K562 (cell line): Measurements from ENCODE around the gene STMND1. TPM values are rescaled to one million over a fixed set of nuclear protein-coding genes. Genes with fewer than 3 reads are reported as not detected.

Experiments used
- ATAC-seq: fragments of 200-7000 bp; cut with Tn5 transposase; 3 replicates; pipeline ENCODE4 v1.9.1; 2020; ENCODE audit warnings: moderate library complexity
- BruUV-seq: library from RNA; stranded (reverse); fragments of 400-500 nt; replicated peaks from 2 replicates; lab custom pipeline; 2021; lab: Mats Ljungman, UMichigan
- CTCF ChIA-PET: fragments of 300-600 bp; formaldehyde crosslinking; extraction: SDS; loops from one replicate; lab custom pipeline; 2021; ENCODE audit warnings: low intra/inter-chr PET ratio; lab: Yijun Ruan, JAX
- POLR2A ChIA-PET: fragments of 300-600, 350-650 bp; sonication (Branson Sonifier 250); formaldehyde crosslinking; extraction: SDS; loops from one replicate; lab custom pipeline; 2021; ENCODE audit warnings: antibody characterized with exemption, inconsistent platforms; lab: Yijun Ruan, JAX
- DNase-seq, 4 experiments: peaks; one replicate each; pipeline versions ENCODE4 v3.0.0 to v3.0.0-alpha.2; 2011 to 2018; ENCODE audit warnings: low spot score in 3 of 4, mixed read lengths in 3 of 4; ENCODE audit errors: extremely low read depth in 1 of 4
- FAIRE-seq: peaks from 2 replicates; lab custom pipeline; 2011; peaks lifted over from hg19 to GRCh38; lab: Jason Lieb, UNC
- H2AFZ ChIP-seq: 2 replicates; pipeline ENCODE4 v1.6.0; 2011; ENCODE audit warnings: low read depth, low read length, control low read depth, inconsistent platforms
- H3K27ac ChIP-seq: fragments of 200-600 bp; 3 replicates; pipeline ENCODE4 v1.8.0; 2011; ENCODE audit warnings: low read depth, mild to moderate bottlenecking, control low read depth, inconsistent platforms, low read length, moderate library complexity, mixed read lengths; ENCODE audit errors: extremely low read depth
- H3K27me3 ChIP-seq, 2 experiments: fragments of 300-600 bp in 1 of 2; 2 replicates in 1 of 2; 3 replicates in 1 of 2; pipeline versions ENCODE4 v1.6.0 to v1.8.0; 2011; ENCODE audit warnings: inconsistent platforms in 2 of 2, low read length in 2 of 2, mild to moderate bottlenecking in 1 of 2, mixed read lengths in 1 of 2, moderate library complexity in 1 of 2; ENCODE audit not compliant: control insufficient read depth in 2 of 2, insufficient read depth in 2 of 2
- H3K36me3 ChIP-seq: fragments of 300-600 bp; 3 replicates; pipeline ENCODE4 v1.8.0; 2011; ENCODE audit warnings: mild to moderate bottlenecking, low read length, inconsistent platforms; ENCODE audit not compliant: control insufficient read depth, insufficient read depth
- H3K4me1 ChIP-seq, 2 experiments: fragments of 200-600 bp in 1 of 2; replicated peaks in 1 of 2; 2 replicates in 1 of 2; 3 replicates in 1 of 2; pipeline versions ENCODE4 v1.5.1 to v1.8.0; 2011; ENCODE audit warnings: inconsistent platforms in 2 of 2, low read length in 2 of 2, mild to moderate bottlenecking in 1 of 2, mixed read lengths in 1 of 2, moderate library complexity in 1 of 2; ENCODE audit not compliant: control insufficient read depth in 2 of 2, insufficient read depth in 2 of 2
- H3K4me2 ChIP-seq: 2 replicates; pipeline ENCODE4 v1.6.1; 2011; ENCODE audit warnings: low read length, control low read depth, inconsistent platforms, mixed read lengths; ENCODE audit not compliant: insufficient read depth
- H3K4me3 ChIP-seq: fragments of 200-600 bp; sonication (generic), shearing (Covaris generic); 2 replicates; pipeline ENCODE4 v1.5.1; 2016; ENCODE audit warnings: control low read depth, inconsistent platforms
- H3K79me2 ChIP-seq: fragments of 200-600 bp; 3 replicates; pipeline ENCODE4 v1.8.0; 2011; ENCODE audit warnings: low read length, inconsistent platforms; ENCODE audit not compliant: control insufficient read depth, insufficient read depth
- H3K9ac ChIP-seq, 2 experiments: 2 replicates each; pipeline versions ENCODE4 v1.6.0 to v1.6.1; 2011; ENCODE audit warnings: low read depth in 2 of 2, low read length in 2 of 2, control low read depth in 1 of 2, inconsistent platforms in 1 of 2, mild to moderate bottlenecking in 1 of 2, mixed read lengths in 1 of 2; ENCODE audit not compliant: insufficient read depth in 1 of 2
- H3K9me1 ChIP-seq: one replicate; pipeline ENCODE4 v1.6.0; 2011; ENCODE audit warnings: inconsistent platforms, mild to moderate bottlenecking, low read length, moderate library complexity; ENCODE audit not compliant: control insufficient read depth, insufficient read depth
- H3K9me3 ChIP-seq: replicated peaks from 2 replicates; pipeline ENCODE4 v1.5.1; 2011; ENCODE audit warnings: low read depth, low read length, inconsistent platforms; ENCODE audit not compliant: control insufficient read depth, insufficient read depth
- H4K20me1 ChIP-seq: replicated peaks from 2 replicates; pipeline ENCODE4 v1.6.1; 2011; ENCODE audit warnings: low read length, inconsistent platforms, mixed read lengths; ENCODE audit not compliant: control insufficient read depth, insufficient read depth
- CAMTA2 ChIP-seq: fragments of 250-450 bp; sonication (Bioruptor Pico); conservative IDR thresholded peaks from 2 replicates; pipeline ENCODE4 v1.5.1; 2022
- CHCHD3 ChIP-seq: fragments of 250-450 bp; sonication (Bioruptor Pico); IDR thresholded peaks from 2 replicates; pipeline ENCODE4 v2.1.2; 2022; ENCODE audit warnings: mild to moderate bottlenecking
- CHD4 ChIP-seq: fragments of 200-600 bp; sonication (generic); IDR thresholded peaks from 3 replicates; pipeline ENCODE4 v1.6.1; 2012; ENCODE audit warnings: low read depth, mild to moderate bottlenecking, mixed read lengths, low read length, inconsistent platforms; ENCODE audit not compliant: insufficient read depth, insufficient replicate concordance, poor library complexity, severe bottlenecking
- COPS2 ChIP-seq: fragments of 450-650 bp; conservative IDR thresholded peaks from 2 replicates; pipeline ENCODE4 v1.6.1; 2016; ENCODE audit warnings: mild to moderate bottlenecking, moderate library complexity
- HDAC8 ChIP-seq: fragments of 450-650 bp; IDR thresholded peaks from 2 replicates; pipeline ENCODE4 v1.6.1; 2016; ENCODE audit warnings: mild to moderate bottlenecking, missing genetic modification characterization, moderate library complexity, missing compliant biosample characterization
- MCM5 ChIP-seq: fragments of 450-650 bp; IDR thresholded peaks from 2 replicates; pipeline ENCODE4 v1.6.1; 2016; ENCODE audit warnings: low read depth
- RFX7 ChIP-seq: fragments of 250-450 bp; sonication (Bioruptor Pico); IDR thresholded peaks from 2 replicates; pipeline ENCODE4 v1.5.1; 2021; ENCODE audit warnings: mild to moderate bottlenecking
- SRSF1 ChIP-seq: fragments of 200-400 bp; formaldehyde crosslinking; IDR thresholded peaks from 2 replicates; pipeline ENCODE4 v1.6.1; 2017; ENCODE audit warnings: mild to moderate bottlenecking, low read depth, low read length, moderate library complexity
- ZNF143 ChIP-seq: sonication (generic); formaldehyde crosslinking; IDR thresholded peaks from 2 replicates; pipeline ENCODE4 v1.9.0; 2022; ENCODE audit warnings: mild to moderate bottlenecking, missing genetic modification reagents
- ZNF436 ChIP-seq: fragments of 250-450, 450-650 bp; sonication (Bioruptor Pico); formaldehyde crosslinking; IDR thresholded peaks from 2 replicates; pipeline ENCODE4 v1.7.0; 2020; ENCODE audit warnings: mild to moderate bottlenecking
- ZNF785 ChIP-seq: fragments of 250-450 bp; sonication (Bioruptor Pico); IDR thresholded peaks from 2 replicates; pipeline ENCODE4 v1.4.0; 2020; ENCODE audit warnings: mild to moderate bottlenecking
- WGBS: fragments of 100-300 bp; shearing (Covaris generic); methylation state at CpG from one replicate; pipeline ENCODE4 v1.1.6; 2016; ENCODE audit warnings: low coverage, mixed read lengths; ENCODE audit not compliant: insufficient coverage; ENCODE audit errors: missing lambda C conversion rate; 5-methylcytosine and 5-hydroxymethylcytosine counted together
- in situ Hi-C: fragments of 300-500 bp; cut with MboI; formaldehyde crosslinking; loops from 4 replicates; pipeline ENCODE4 v1.15.0; 2018; ENCODE audit warnings: inconsistent platforms, mixed read lengths
- intact Hi-C: fragments of 100-400 bp; cut with micrococcal nuclease; formaldehyde crosslinking; loops from 2 replicates; pipeline ENCODE4 v1.14.2; 2022
- polyA plus RNA-seq, 8 experiments: library from polyadenylated mRNA; depleted of rRNA in 4 of 8; stranded (reverse) in 5 of 8; unstranded in 3 of 8; fragments of >200 nt; fragmentation: Nextera tagmentation in 2 of 8; fragmentation: Illumina TruSeq in 1 of 8; extraction: Ambion mirVana in 2 of 8; extraction: Trizol in 1 of 8; gene quantifications; 2 replicates each; pipeline versions ENCODE4 v1.2.1 to v1.2.3, GENCODE V29; 2011 to 2014; ENCODE audit warnings: inconsistent platforms in 1 of 8, missing spikeins in 1 of 8
- total RNA-seq, 7 experiments: library from RNA; depleted of rRNA in 6 of 7; stranded (reverse); fragments of >200 nt in 6 of 7; fragmentation: Illumina TruSeq in 2 of 7; extraction: Trizol in 2 of 7; gene quantifications; 2 replicates each; pipeline versions ENCODE4 v1.2.1 to v1.2.3, GENCODE V29; 2011 to 2021; ENCODE audit warnings: low replicate concordance in 1 of 7
- TF ChIP-seq, protein P1 (sequence below): sonication (generic); formaldehyde crosslinking; IDR thresholded peaks from 2 replicates; pipeline ENCODE4 v1.9.0; 2022; ENCODE audit warnings: mild to moderate bottlenecking, missing genetic modification reagents
- TF ChIP-seq, protein P2 (sequence below): fragments of 250-450 bp; sonication (Bioruptor Pico); IDR thresholded peaks from 2 replicates; pipeline ENCODE4 v1.8.0; 2021; ENCODE audit warnings: moderate library complexity, mild to moderate bottlenecking, inconsistent platforms
- TF ChIP-seq, protein P3 (sequence below): fragments of 450-650 bp; formaldehyde crosslinking; conservative IDR thresholded peaks from 2 replicates; pipeline ENCODE4 v1.4.0; 2022; ENCODE audit warnings: mild to moderate bottlenecking, missing genetic modification characterization
- TF ChIP-seq, protein P4 (sequence below), 2 experiments: fragments of 450-650 bp; IDR thresholded peaks; 2 replicates each; pipeline ENCODE4 v1.6.1; 2018; ENCODE audit warnings: mild to moderate bottlenecking in 2 of 2, low read depth in 1 of 2; ENCODE audit not compliant: partially characterized antibody in 2 of 2

STMND1 gene
- total and polyA plus RNA-seq, 9 of the 15 experiments (the other 6 are each of a cell fraction or from before 2014, with no cell fraction given), result not detected

DNA sequence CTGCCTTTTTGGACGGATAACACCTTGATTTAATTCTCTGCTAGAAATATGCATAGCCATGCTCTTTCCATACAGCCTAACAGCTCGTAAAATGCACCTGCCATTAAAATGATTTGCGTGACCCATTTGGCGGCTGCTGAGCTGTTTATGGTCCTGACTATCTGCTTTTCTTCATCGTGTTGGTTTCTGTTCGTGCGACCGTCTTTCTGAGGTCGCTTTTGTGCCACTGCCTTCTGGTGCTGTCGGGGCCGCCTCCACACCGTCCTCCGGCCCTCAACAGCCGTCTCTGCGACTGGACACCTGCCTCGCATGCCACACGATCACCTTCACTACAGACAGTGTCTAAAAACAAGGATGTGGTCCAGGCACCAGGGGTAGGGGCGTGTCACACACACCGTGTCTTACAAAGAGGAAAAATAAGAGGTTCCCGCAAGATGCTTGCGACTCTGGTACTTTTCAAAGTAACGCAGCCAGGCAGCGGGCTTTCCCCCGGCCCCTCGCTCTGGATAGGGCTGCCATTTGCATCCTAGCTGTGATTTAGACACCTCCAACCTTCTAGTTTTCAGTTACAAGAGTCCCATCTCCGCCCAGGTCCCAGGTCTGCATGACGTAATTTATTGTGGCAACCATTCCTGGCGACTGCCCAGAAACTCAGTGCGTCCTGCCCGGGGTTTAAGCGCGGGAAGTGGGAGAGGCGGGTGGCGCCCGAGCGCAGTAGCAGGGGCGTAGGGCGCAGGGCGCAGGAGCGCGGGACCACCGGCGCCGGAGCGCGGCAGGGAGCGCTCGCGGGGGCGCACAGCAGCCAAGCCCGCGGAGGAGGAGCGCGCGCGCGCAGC, at the start of gene STMND1 (continued):
- no peak for TF ChIP-seq ZNF785 (CRISPR knock-in tag)
- no peak for TF ChIP-seq SRSF1

DNA sequence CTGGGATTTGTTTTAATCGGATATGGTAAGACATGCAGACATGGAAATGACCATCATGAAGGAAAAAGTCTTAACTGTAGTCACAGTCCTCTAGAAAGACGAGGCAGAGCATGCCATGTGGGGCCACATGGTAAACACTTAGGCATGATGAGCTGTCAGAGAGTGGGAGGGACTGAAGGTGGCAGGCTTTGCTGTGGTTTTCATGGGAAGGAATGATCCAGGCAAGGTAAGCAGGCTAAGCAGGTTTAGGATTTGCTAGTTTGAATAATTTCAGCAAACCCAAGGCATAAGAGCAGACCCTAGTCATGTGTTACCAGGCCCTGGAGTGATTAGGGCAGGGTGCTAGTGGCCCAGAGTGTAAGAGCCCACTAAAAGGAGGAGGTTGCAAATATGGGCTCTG, 47.2 kb upstream of the STMND1 start:
- Histone ChIP-seq H3K4me1 (no peaks in the 10 kb centered on the region), H3K27me3 (peaks cover 0 to 4% of the 10 kb centered on the region in 2 experiments; a peak in 3 of 5 replicates), H2AFZ (no peak overlapping the region), H4K20me1 (no peaks in the 10 kb centered on the region), H3K79me2 (no peaks in the 10 kb centered on the region), H3K9ac (no peak overlapping the region), H3K9me3 (no peaks in the 10 kb centered on the region), H3K4me2 (no peak overlapping the region), H3K27ac (no peak overlapping the region), H3K36me3 (no peaks in the 10 kb centered on the region), H3K4me3 (no peak overlapping the region), H3K9me1 (no peaks in the 10 kb centered on the region)
- no TSS peak for BruUV-seq
- in situ Hi-C loops (no loop called here), intact Hi-C loops (no loop called here)
- POLR2A ChIA-PET, result interaction anchor here (0.7 kb wide), 1 partner anchor 293 kb away, joined by 3 read pairs; the partner anchor contains the start of gene ATXN1
- DNase-seq (no peak), ATAC-seq (no peak), FAIRE-seq (no peak)
- CTCF ChIA-PET, result no interaction called here
- WGBS, result 4% methylated on average over 2 of the region's 2 CpGs
- TF ChIP-seq, protein P1, sequence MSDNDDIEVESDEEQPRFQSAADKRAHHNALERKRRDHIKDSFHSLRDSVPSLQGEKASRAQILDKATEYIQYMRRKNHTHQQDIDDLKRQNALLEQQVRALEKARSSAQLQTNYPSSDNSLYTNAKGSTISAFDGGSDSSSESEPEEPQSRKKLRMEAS (CRISPR knock-in tag), result no peak
- no peak for TF ChIP-seq HDAC8 (tag)
- TF ChIP-seq RFX7 (CRISPR knock-in tag), result no peak
- TF ChIP-seq, protein P2, sequence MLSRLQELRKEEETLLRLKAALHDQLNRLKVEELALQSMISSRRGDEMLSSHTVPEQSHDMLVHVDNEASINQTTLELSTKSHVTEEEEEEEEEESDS (CRISPR knock-in tag), result no peak
- TF ChIP-seq, protein P3, sequence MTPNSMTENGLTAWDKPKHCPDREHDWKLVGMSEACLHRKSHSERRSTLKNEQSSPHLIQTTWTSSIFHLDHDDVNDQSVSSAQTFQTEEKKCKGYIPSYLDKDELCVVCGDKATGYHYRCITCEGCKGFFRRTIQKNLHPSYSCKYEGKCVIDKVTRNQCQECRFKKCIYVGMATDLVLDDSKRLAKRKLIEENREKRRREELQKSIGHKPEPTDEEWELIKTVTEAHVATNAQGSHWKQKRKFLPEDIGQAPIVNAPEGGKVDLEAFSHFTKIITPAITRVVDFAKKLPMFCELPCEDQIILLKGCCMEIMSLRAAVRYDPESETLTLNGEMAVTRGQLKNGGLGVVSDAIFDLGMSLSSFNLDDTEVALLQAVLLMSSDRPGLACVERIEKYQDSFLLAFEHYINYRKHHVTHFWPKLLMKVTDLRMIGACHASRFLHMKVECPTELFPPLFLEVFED (CRISPR knock-in tag), result no peak
- TF ChIP-seq, protein P4, sequence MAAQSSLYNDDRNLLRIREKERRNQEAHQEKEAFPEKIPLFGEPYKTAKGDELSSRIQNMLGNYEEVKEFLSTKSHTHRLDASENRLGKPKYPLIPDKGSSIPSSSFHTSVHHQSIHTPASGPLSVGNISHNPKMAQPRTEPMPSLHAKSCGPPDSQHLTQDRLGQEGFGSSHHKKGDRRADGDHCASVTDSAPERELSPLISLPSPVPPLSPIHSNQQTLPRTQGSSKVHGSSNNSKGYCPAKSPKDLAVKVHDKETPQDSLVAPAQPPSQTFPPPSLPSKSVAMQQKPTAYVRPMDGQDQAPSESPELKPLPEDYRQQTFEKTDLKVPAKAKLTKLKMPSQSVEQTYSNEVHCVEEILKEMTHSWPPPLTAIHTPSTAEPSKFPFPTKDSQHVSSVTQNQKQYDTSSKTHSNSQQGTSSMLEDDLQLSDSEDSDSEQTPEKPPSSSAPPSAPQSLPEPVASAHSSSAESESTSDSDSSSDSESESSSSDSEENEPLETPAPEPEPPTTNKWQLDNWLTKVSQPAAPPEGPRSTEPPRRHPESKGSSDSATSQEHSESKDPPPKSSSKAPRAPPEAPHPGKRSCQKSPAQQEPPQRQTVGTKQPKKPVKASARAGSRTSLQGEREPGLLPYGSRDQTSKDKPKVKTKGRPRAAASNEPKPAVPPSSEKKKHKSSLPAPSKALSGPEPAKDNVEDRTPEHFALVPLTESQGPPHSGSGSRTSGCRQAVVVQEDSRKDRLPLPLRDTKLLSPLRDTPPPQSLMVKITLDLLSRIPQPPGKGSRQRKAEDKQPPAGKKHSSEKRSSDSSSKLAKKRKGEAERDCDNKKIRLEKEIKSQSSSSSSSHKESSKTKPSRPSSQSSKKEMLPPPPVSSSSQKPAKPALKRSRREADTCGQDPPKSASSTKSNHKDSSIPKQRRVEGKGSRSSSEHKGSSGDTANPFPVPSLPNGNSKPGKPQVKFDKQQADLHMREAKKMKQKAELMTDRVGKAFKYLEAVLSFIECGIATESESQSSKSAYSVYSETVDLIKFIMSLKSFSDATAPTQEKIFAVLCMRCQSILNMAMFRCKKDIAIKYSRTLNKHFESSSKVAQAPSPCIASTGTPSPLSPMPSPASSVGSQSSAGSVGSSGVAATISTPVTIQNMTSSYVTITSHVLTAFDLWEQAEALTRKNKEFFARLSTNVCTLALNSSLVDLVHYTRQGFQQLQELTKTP (IDR thresholded peaks at IDR 0.05; ENCODE audit: low read depth in 1 of 2, partially characterized antibody in 2 of 2), result no peak
- TF ChIP-seq CAMTA2 (CRISPR knock-in tag), result no peak
- no peak for TF ChIP-seq ZNF436 (CRISPR knock-in tag)
- no peak for TF ChIP-seq MCM5
- TF ChIP-seq CHD4, result no peak
- TF ChIP-seq CHCHD3 (CRISPR knock-in tag), result no peak
- no peak for TF ChIP-seq COPS2
- TF ChIP-seq ZNF143 (CRISPR knock-in tag), result no peak
